Erythroblast (primary cell): ENCODE data around the gene ZNF557.
"Not testable (repeated sequence)": the region's sequence is repeated elsewhere in the genome, so short reads cannot be mapped to it uniquely, and the experiment has no call there.

Experiments
- GATA1 ChIP-seq: IDR thresholded peaks from 2 replicates; pipeline ENCODE4 v1.6.1; 2011; ENCODE audit warnings: low read depth, mild to moderate bottlenecking, control low read depth, low read length, moderate library complexity
- POLR2A ChIP-seq: IDR thresholded peaks from 2 replicates; pipeline ENCODE4 v1.6.1; 2011; ENCODE audit warnings: mild to moderate bottlenecking, low read length

DNA sequence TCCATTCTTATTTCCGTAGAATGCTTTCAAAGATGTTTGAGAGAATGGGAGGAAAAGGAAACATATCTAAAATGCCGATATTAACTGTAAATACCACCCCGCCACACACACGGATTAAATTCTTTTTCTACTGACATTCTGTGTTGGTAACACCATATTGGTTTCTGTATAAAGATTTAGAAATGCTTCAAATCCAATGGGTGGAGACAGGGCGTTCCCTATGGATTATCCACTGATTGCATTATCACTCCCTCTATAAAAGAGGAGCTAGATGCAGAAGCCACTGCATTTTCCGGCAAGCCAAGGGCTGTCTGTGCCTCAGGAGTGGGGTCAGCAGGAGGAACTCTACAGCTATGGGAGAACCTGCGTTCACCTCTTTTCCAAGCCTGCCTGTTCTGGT is 20.5 kb upstream of the ZNF557 start, which contains the start of gene MBD3L2:
- not testable (repeated sequence) for TF ChIP-seq POLR2A, GATA1
